HepG2 (cell line): ENCODE measurements around the gene ATP13A5. TPM values are rescaled to one million over a fixed set of nuclear protein-coding genes. Genes with fewer than 3 reads are reported as not detected.

Experiments used
- ATAC-seq: fragments of 200-7000 bp; cut with Tn5 transposase; 3 replicates; pipeline ENCODE4 v1.9.1; 2020; ENCODE audit warnings: mild to moderate bottlenecking, moderate library complexity
- BruUV-seq: library from RNA; stranded (reverse); fragments of 400-500 nt; replicated peaks from 2 replicates; lab custom pipeline; 2021; lab: Mats Ljungman, UMichigan
- CTCF ChIA-PET: fragments of 300-600 bp; formaldehyde crosslinking; extraction: SDS; loops from one replicate; lab custom pipeline; 2021; ENCODE audit warnings: low total read pairs, inconsistent platforms, low intra/inter-chr PET ratio; lab: Yijun Ruan, JAX
- POLR2A ChIA-PET: fragments of 350-600 bp; sonication (Branson Sonifier 250); formaldehyde crosslinking; loops from one replicate; lab custom pipeline; 2020; ENCODE audit warnings: antibody characterized with exemption, inconsistent platforms; lab: Yijun Ruan, JAX
- DNase-seq: peaks from one replicate; pipeline ENCODE4 v3.0.0-alpha.2; 2015; ENCODE audit warnings: low spot score
- FAIRE-seq: peaks from 3 replicates; lab custom pipeline; 2011; peaks lifted over from hg19 to GRCh38; lab: Jason Lieb, UNC
- H2AFZ ChIP-seq: one replicate; pipeline ENCODE4 v1.6.1; 2011; ENCODE audit warnings: low read length, inconsistent platforms
- H3K27ac ChIP-seq: fragments of 300-600 bp; 3 replicates; pipeline ENCODE4 v1.8.0; 2011; ENCODE audit warnings: mixed run types, mild to moderate bottlenecking, mixed read lengths, low read length, inconsistent platforms; ENCODE audit not compliant: insufficient read depth; ENCODE audit errors: extremely low read length
- H3K27me3 ChIP-seq, 2 experiments: fragments of 200-600 bp in 1 of 2; 2 replicates in 1 of 2; 3 replicates in 1 of 2; pipeline versions ENCODE4 v1.6.0 to v1.8.0; 2011; ENCODE audit warnings: low read length in 2 of 2, mild to moderate bottlenecking in 2 of 2, moderate library complexity in 2 of 2, inconsistent platforms in 1 of 2; ENCODE audit not compliant: insufficient read depth in 2 of 2, control insufficient read depth in 1 of 2
- H3K36me3 ChIP-seq, 2 experiments: fragments of 200-600 bp in 1 of 2; replicated peaks in 1 of 2; 2 replicates in 1 of 2; 3 replicates in 1 of 2; pipeline versions ENCODE4 v1.5.1 to v1.8.0; 2011; ENCODE audit warnings: low read length in 2 of 2, inconsistent platforms in 1 of 2; ENCODE audit not compliant: insufficient read depth in 2 of 2, control insufficient read depth in 1 of 2
- H3K4me1 ChIP-seq: 2 replicates; pipeline ENCODE4 v1.5.1; 2012; ENCODE audit warnings: low read length, inconsistent platforms; ENCODE audit not compliant: insufficient read depth
- H3K4me2 ChIP-seq: 2 replicates; pipeline ENCODE4 v1.6.0; 2011; ENCODE audit warnings: low read depth, low read length, inconsistent platforms
- H3K4me3 ChIP-seq, 3 experiments: fragments of 200-600 bp in 1 of 3; sonication (generic), shearing (Covaris generic) in 1 of 3; replicated peaks in 1 of 3; 2 replicates each; pipeline ENCODE4 v1.5.1; 2011 to 2016; ENCODE audit warnings: low read length in 3 of 3, inconsistent platforms in 2 of 3, low read depth in 2 of 3, mild to moderate bottlenecking in 2 of 3, control low read depth in 1 of 3, mixed read lengths in 1 of 3; ENCODE audit not compliant: insufficient read depth in 1 of 3
- H3K79me2 ChIP-seq: one replicate; pipeline ENCODE4 v1.6.1; 2011; ENCODE audit warnings: low read length, inconsistent platforms; ENCODE audit not compliant: insufficient read depth
- H3K9ac ChIP-seq: 2 replicates; pipeline ENCODE4 v1.6.0; 2011; ENCODE audit warnings: mild to moderate bottlenecking, low read depth, low read length, inconsistent platforms; ENCODE audit not compliant: insufficient read depth
- H3K9me3 ChIP-seq: 2 replicates; pipeline ENCODE4 v1.5.1; 2012; ENCODE audit warnings: mild to moderate bottlenecking, low read length
- H4K20me1 ChIP-seq: 2 replicates; pipeline ENCODE4 v1.6.0; 2011; ENCODE audit warnings: inconsistent platforms, mild to moderate bottlenecking, low read length, moderate library complexity; ENCODE audit not compliant: insufficient read depth
- BORCS8-MEF2B ChIP-seq: sonication (generic); formaldehyde crosslinking; IDR thresholded peaks from 2 replicates; pipeline ENCODE4 v1.8.0; 2022; ENCODE audit warnings: mild to moderate bottlenecking, missing genetic modification reagents
- FOXK2 ChIP-seq: fragments of 450-650 bp; IDR thresholded peaks from 2 replicates; pipeline ENCODE4 v1.6.1; 2016
- ISL2 ChIP-seq: sonication (generic); formaldehyde crosslinking; IDR thresholded peaks from 2 replicates; pipeline ENCODE4 v1.5.0; 2020; ENCODE audit warnings: missing genetic modification reagents
- NCOA1 ChIP-seq: sonication (generic); formaldehyde crosslinking; IDR thresholded peaks from 2 replicates; pipeline ENCODE4 v1.9.0; 2021; ENCODE audit warnings: missing genetic modification reagents
- PHF20 ChIP-seq: sonication (generic); formaldehyde crosslinking; IDR thresholded peaks from 2 replicates; pipeline ENCODE4 v1.5.0; 2020; ENCODE audit warnings: mild to moderate bottlenecking, missing genetic modification reagents
- PHF5A ChIP-seq: IDR thresholded peaks from one replicate; pipeline ENCODE4 v1.6.1; 2018; ENCODE audit warnings: low read depth, missing genetic modification reagents; ENCODE audit not compliant: unreplicated experiment
- PRPF4 ChIP-seq: fragments of 200-400 bp; formaldehyde crosslinking; IDR thresholded peaks from 2 replicates; pipeline ENCODE4 v1.6.1; 2016; ENCODE audit warnings: low read length, low read depth; ENCODE audit not compliant: poor library complexity, severe bottlenecking
- SIX4 ChIP-seq: sonication (generic); formaldehyde crosslinking; IDR thresholded peaks from 2 replicates; pipeline ENCODE4 v1.4.0; 2020; ENCODE audit warnings: missing genetic modification reagents
- SOX13 ChIP-seq, 3 experiments: fragments of 450-650 bp in 1 of 3; sonication (generic) in 1 of 3; formaldehyde crosslinking in 1 of 3; IDR thresholded peaks in 2 of 3; conservative IDR thresholded peaks in 1 of 3; 2 replicates each; pipeline versions ENCODE4 v1.5.0 to v1.6.1; 2016 to 2020; ENCODE audit warnings: antibody characterized with exemption in 1 of 3, mild to moderate bottlenecking in 1 of 3, missing compliant biosample characterization in 1 of 3, missing genetic modification reagents in 1 of 3, moderate library complexity in 1 of 3
- TCF7 ChIP-seq: sonication (generic); IDR thresholded peaks from 2 replicates; pipeline ENCODE4 v1.6.1; 2016; ENCODE audit warnings: antibody characterized with exemption, low read depth
- THAP11 ChIP-seq: IDR thresholded peaks from 2 replicates; pipeline ENCODE4 v1.6.1; 2016; ENCODE audit warnings: missing biosample characterization, missing genetic modification reagents
- ZFP36 ChIP-seq: fragments of 150-350 bp; IDR thresholded peaks from 2 replicates; pipeline ENCODE4 v1.6.1; 2018; ENCODE audit warnings: borderline replicate concordance, low read length, low read depth; ENCODE audit not compliant: partially characterized antibody
- ZNF17 ChIP-seq: sonication (generic); formaldehyde crosslinking; IDR thresholded peaks from 2 replicates; pipeline ENCODE4 v1.5.0; 2020; ENCODE audit warnings: mild to moderate bottlenecking, missing genetic modification reagents
- ZNF616 ChIP-seq: sonication (generic); formaldehyde crosslinking; IDR thresholded peaks from 2 replicates; pipeline ENCODE4 v1.5.0; 2020; ENCODE audit warnings: low read depth, mild to moderate bottlenecking, missing genetic modification reagents
- ZNF749 ChIP-seq: sonication (generic); formaldehyde crosslinking; IDR thresholded peaks from 2 replicates; pipeline ENCODE4 v1.8.0; 2022; ENCODE audit warnings: mild to moderate bottlenecking, missing genetic modification reagents, moderate library complexity, borderline replicate concordance
- ZNF766 ChIP-seq: sonication (generic); formaldehyde crosslinking; IDR thresholded peaks from 2 replicates; pipeline ENCODE4 v1.5.0; 2020; ENCODE audit warnings: missing genetic modification reagents, borderline replicate concordance
- ZNF839 ChIP-seq: sonication (generic); formaldehyde crosslinking; IDR thresholded peaks from 2 replicates; pipeline ENCODE4 v1.4.0; 2020; ENCODE audit warnings: missing genetic modification reagents, mild to moderate bottlenecking, borderline replicate concordance
- WGBS: methylation state at CpG from one replicate; pipeline ENCODE4 v1.1.6; 2017; ENCODE audit warnings: low lambda C conversion rate; 5-methylcytosine and 5-hydroxymethylcytosine counted together
- in situ Hi-C: cut with HindIII; loops from 2 replicates; pipeline ENCODE4 v1.10.0; 2017; ENCODE audit warnings: low pct_unique_long_range_greater_than_20kb; ENCODE audit not compliant: extremely low pct_ligation_motif_present
- intact Hi-C: fragments of 100-400 bp; cut with micrococcal nuclease; formaldehyde crosslinking; loops from one replicate; pipeline ENCODE4 v1.10.0; 2022; ENCODE audit not compliant: unreplicated experiment
- polyA plus RNA-seq, 8 experiments: library from polyadenylated mRNA; depleted of rRNA in 3 of 8; stranded (reverse) in 7 of 8; unstranded in 1 of 8; fragments of >200 nt; fragmentation: Illumina TruSeq in 4 of 8; extraction: Trizol in 4 of 8; gene quantifications; 2 replicates each; pipeline versions ENCODE4 v1.2.1 to v1.2.3, GENCODE V29; 2011 to 2016; ENCODE audit warnings: low read depth in 4 of 8, missing spikeins in 1 of 8, mixed read lengths in 1 of 8; ENCODE audit not compliant: insufficient read depth in 1 of 8
- total RNA-seq, 5 experiments: library from RNA; depleted of rRNA; stranded (reverse); fragments of >200 nt; fragmentation: Illumina TruSeq; extraction: Trizol; gene quantifications; 2 replicates each; pipeline ENCODE4 v1.2.3, GENCODE V29; 2016; ENCODE audit warnings: low read depth in 1 of 5
- TF ChIP-seq, protein P1 (sequence below): sonication (generic); formaldehyde crosslinking; IDR thresholded peaks from 2 replicates; pipeline ENCODE4 v1.8.0; 2022; ENCODE audit warnings: mild to moderate bottlenecking, missing genetic modification reagents; ENCODE audit not compliant: insufficient replicate concordance
- TF ChIP-seq, protein P2 (sequence below): sonication (generic); formaldehyde crosslinking; IDR thresholded peaks from 2 replicates; pipeline ENCODE4 v1.5.0; 2020; ENCODE audit warnings: missing genetic modification reagents
- TF ChIP-seq, protein P3 (sequence below): IDR thresholded peaks from 2 replicates; pipeline ENCODE4 v1.6.1; 2016

Gene ATP13A5
- total and polyA plus RNA-seq, 2 of the 13 experiments (the other 11 are each of a cell fraction or from before 2014, with no cell fraction given) = not detected

DNA sequence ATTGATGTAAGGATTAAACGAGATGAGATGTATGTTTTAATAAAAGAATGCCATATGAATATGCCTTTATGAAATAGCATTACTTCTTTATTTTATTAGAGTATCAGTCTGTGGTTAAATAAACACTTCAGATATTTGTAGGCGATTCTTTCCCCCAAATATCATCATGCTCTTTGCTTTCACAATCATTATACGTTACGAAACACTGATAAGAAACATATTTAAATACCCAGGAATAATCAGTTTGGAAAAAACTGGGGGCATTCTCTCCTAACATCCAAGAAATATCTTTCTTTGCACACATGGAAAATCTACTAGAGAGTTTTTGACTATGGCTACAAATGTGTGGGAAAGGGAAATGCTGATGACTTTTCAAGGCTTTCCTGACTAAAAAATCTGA, 142.0 kb downstream of the ATP13A5 start (continued):
- no peak for TF ChIP-seq PHF20 (CRISPR knock-in tag)
- TF ChIP-seq ZNF616 = no peak
- TF ChIP-seq, all 625 proteins: peak for 0

DNA sequence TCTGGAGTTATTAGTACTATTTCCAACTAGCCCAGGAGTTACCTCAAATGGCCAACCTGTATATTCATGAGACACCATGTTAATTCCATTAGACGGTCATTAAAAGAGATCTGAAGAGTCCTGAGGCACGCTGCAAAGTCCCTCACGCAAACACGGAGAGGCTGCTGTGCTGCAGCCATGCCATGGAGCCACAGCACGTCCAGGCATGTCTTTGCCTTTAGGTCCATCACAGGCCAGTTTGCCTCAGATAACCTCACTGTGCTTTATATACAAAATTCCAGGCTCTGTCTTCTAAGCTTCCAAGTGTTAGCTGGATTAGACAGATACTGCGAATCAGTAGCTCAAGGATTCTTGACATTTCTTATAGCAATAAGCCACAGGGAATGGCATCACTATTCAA, 147.4 kb downstream of the ATP13A5 start:
- BruUV-seq = no TSS peak
- no peak overlapping the region for H3K27ac ChIP-seq
- no peak overlapping the region for H3K9ac ChIP-seq
- 8% methylated on average over 5 of the region's 6 CpGs for WGBS
- no peak overlapping the region for H2AFZ ChIP-seq
- TF ChIP-seq, protein P1, sequence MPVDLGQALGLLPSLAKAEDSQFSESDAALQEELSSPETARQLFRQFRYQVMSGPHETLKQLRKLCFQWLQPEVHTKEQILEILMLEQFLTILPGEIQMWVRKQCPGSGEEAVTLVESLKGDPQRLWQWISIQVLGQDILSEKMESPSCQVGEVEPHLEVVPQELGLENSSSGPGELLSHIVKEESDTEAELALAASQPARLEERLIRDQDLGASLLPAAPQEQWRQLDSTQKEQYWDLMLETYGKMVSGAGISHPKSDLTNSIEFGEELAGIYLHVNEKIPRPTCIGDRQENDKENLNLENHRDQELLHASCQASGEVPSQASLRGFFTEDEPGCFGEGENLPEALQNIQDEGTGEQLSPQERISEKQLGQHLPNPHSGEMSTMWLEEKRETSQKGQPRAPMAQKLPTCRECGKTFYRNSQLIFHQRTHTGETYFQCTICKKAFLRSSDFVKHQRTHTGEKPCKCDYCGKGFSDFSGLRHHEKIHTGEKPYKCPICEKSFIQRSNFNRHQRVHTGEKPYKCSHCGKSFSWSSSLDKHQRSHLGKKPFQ (CRISPR knock-in tag) = no peak
- TF ChIP-seq THAP11 (CRISPR knock-in tag) = no peak
- TF ChIP-seq, protein P2, sequence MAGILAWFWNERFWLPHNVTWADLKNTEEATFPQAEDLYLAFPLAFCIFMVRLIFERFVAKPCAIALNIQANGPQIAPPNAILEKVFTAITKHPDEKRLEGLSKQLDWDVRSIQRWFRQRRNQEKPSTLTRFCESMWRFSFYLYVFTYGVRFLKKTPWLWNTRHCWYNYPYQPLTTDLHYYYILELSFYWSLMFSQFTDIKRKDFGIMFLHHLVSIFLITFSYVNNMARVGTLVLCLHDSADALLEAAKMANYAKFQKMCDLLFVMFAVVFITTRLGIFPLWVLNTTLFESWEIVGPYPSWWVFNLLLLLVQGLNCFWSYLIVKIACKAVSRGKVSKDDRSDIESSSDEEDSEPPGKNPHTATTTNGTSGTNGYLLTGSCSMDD (CRISPR knock-in tag) = no peak
- TF ChIP-seq FOXK2 = no peak
- no peak for TF ChIP-seq SOX13 (IDR thresholded peaks at IDR 0.05)
- no peak for TF ChIP-seq SOX13 (CRISPR knock-in tag; conservative IDR thresholded peaks at IDR 0.05 in 1 of 2, IDR thresholded peaks at IDR 0.05 in 1 of 2)
- TF ChIP-seq, protein P3, sequence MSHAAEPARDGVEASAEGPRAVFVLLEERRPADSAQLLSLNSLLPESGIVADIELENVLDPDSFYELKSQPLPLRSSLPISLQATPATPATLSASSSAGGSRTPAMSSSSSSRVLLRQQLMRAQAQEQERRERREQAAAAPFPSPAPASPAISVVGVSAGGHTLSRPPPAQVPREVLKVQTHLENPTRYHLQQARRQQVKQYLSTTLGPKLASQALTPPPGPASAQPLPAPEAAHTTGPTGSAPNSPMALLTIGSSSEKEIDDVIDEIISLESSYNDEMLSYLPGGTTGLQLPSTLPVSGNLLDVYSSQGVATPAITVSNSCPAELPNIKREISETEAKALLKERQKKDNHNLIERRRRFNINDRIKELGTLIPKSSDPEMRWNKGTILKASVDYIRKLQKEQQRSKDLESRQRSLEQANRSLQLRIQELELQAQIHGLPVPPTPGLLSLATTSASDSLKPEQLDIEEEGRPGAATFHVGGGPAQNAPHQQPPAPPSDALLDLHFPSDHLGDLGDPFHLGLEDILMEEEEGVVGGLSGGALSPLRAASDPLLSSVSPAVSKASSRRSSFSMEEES (CRISPR knock-in tag) = no peak
- no peak for TF ChIP-seq ZFP36
- TF ChIP-seq ZNF766 (CRISPR knock-in tag) = no peak
- TF ChIP-seq SIX4 (CRISPR knock-in tag) = no peak
- no peak for TF ChIP-seq PHF5A (CRISPR knock-in tag)
- no peak for TF ChIP-seq PRPF4
- TF ChIP-seq ZNF839 (CRISPR knock-in tag) = no peak
- no peak for TF ChIP-seq ZNF749 (CRISPR knock-in tag)
- no peak for TF ChIP-seq BORCS8-MEF2B (CRISPR knock-in tag)
- TF ChIP-seq NCOA1 = no peak
- no peak for TF ChIP-seq TCF7
- TF ChIP-seq ZNF17 (CRISPR knock-in tag) = no peak
- no peak for TF ChIP-seq ISL2
- CTCF ChIA-PET = no interaction called here
- peaks cover 0 to 1% of the 10 kb centered on the region in 2 experiments; a peak in 1 of 5 replicates for H3K27me3 ChIP-seq
- H3K4me3 ChIP-seq = no peak overlapping the region
- intact Hi-C loops = no loop called here
- FAIRE-seq (no peak), ATAC-seq (no peak), DNase-seq (no peak)
- in situ Hi-C loops = no loop called here
- POLR2A ChIA-PET = no interaction called here
- H3K4me1 ChIP-seq = no peaks in the 10 kb centered on the region
- H3K79me2 ChIP-seq = no peaks in the 10 kb centered on the region
- no peaks in the 10 kb centered on the region for H4K20me1 ChIP-seq
- no peaks in the 10 kb centered on the region for H3K36me3 ChIP-seq
- H3K9me3 ChIP-seq = no peaks in the 10 kb centered on the region
- no peak overlapping the region for H3K4me2 ChIP-seq
